IPS DF 4.7 (cell line): ENCODE results near the gene SLC6A3.
"Not testable (repeated sequence)": the region's sequence is repeated elsewhere in the genome, so short reads cannot be mapped to it uniquely, and the experiment has no call there.

Experiments
- DNase-seq: peaks from one replicate; pipeline ENCODE4 v3.0.0-alpha.2; 2013; ENCODE audit warnings: low spot score; ENCODE audit errors: extremely low read depth

Gene SLC6A3

DNA sequence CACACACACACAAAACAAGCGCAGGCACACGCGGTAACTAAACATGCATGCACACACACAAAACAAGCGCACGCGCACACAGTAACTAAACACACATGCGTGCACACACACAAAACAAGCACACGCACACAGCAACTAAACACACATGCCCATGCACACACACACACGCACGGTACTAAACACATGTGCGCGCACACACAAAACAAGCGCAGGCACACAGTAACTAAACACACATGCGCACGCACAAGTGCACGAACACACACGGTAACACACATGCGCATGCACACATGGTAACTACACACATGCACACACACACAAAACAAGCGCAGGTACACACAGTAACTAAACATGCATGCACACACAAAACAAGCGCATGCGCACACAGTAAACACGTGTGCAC is 19.9 kb upstream of the SLC6A3 start:
- DNase-seq: no peak

DNA sequence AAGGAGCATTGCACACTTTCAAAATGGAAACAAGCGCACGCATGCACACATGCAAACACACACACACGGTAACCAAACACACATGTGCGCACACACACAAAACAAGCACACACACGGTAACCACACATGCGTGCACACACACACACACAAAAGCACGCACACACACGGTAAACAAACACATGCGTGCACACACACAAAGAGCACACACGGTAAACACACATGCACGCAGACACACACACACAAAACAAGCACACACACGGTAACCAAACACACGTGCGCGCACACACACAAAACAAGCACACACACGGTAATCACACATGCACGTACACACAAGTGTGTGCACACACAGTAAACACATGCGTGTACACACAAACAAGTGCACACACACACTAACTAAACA is 19.3 kb upstream of the SLC6A3 start:
- no peak for DNase-seq

- no peak for DNase-seq
Measured at GRCh38 chr5:1464096-1464446, 18.8 kb upstream of the SLC6A3 start.

DNA sequence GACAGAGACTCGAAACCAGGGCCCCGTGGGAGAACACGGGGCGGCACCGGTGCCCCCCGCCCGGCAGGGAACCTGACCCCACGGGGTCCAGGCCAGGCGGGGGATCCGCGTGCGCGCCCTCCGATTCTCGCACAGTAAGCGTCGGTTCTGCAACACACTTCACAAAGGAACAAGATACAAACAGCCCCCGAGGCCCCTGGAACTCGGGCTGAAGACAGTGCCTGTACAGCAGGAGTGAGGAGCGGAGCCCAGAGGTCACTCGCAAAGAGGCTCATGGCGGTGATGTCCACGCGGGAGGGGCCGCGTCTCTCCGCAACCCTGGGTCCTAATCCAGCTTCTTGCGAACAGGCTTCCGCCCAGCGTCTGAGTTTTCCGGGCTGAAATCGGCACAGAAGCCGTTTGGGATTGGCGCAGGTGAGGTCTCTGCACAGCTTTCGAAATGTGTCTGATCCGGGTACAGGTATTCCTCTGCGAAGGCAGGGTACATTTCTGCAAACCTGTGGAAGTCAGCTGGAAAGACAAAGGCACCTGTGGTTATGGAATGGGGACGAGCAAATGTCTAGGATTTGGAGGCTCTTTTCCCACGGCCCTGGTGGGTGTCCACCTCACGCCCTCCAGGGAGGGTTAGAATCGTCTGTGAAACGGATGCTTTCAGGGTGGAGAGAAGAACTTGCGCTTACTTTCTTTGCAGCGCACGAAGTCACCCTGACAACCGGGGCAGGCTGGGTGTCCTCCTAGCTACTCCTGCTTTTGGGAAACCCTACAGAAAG is 18.3 kb upstream of the SLC6A3 start:
- DNase-seq: no peak

DNA sequence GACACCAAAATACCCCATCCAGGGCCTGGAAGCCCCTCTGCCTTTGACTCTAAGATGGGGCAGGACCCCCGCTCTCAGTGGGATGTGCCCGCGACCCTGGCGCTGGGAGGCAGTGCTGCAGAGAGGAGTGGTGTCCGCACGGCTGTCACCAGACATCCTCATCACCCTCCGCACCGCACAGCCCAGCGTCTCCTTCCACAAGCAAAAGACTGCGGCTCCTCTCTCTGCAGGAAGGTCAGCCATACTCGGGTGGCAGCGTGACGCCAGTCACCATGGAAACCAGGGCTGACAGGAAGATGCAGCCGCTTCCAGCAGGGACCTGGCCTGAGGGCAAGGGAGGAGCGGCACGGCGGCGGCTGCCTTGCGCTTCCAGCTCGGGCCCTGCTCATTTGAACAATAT is 17.1 kb upstream of the SLC6A3 start:
- DNase-seq: no peak

- no peak for DNase-seq
Measured at GRCh38 chr5:1461396-1461795, 16.2 kb upstream of the SLC6A3 start.

DNA sequence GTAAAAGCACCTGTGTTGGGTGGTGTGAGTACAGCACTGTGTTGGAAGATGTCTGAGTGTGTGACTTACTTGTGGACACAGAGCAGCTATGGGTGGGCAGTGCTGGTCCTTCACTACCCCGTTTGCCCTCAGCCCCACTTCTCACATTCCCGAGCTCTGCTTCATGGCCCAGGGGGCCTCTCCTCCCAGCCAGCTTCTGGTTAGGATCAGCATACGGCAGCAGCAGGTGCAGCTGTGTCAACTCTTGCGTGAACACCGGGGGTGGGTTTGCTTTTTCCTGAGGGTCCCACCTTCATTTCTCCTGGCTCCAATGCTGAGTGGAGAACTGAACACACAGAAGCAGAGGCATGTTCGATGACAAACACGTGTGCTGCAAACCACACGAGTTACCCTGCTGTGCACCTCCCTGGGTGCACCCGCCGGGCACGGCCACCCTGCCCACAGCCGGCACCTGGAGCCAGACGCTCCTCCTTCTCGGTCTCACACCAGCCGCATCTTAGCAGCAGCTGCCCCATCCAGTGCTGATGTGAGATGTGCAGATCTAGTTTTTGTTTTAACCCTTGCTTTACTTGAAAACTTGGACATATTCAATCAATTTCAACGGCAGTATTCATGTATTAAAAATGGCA is 14.9 kb upstream of the SLC6A3 start:
- no peak for DNase-seq

DNA sequence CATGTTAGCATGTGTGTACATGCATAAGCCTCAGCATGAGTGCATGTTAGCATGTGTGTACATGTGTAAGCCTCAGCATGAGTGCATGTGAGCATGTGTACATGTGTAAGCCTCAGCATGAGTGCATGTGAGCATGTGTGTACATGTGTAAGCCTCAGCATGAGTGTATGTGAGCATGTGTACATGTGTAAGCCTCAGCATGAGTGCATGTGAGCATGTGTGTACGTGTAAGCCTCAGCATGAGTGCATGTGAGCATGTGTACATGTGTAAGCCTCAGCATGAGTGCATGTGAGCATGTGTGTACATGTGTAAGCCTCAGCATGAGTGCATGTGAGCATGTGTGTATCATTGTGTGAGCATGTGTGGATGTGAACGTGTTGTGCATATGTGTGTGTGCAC is 14.2 kb upstream of the SLC6A3 start:
- DNase-seq: not testable (repeated sequence)

GRCh38 chr5:1456110-1456881 is 11.1 kb upstream of the SLC6A3 start:
- DNase-seq: not testable (repeated sequence)

- DNase-seq: no peak
Measured at GRCh38 chr5:1453613-1454012, 8.4 kb upstream of the SLC6A3 start.

- DNase-seq: no peak
Measured at GRCh38 chr5:1449081-1449630, 3.9 kb upstream of the SLC6A3 start.

- no peak for DNase-seq
Measured at GRCh38 chr5:1448511-1449011, 3.3 kb upstream of the SLC6A3 start.

- no peak for DNase-seq
Measured at GRCh38 chr5:1447671-1448361, 2.6 kb upstream of the SLC6A3 start.

DNA sequence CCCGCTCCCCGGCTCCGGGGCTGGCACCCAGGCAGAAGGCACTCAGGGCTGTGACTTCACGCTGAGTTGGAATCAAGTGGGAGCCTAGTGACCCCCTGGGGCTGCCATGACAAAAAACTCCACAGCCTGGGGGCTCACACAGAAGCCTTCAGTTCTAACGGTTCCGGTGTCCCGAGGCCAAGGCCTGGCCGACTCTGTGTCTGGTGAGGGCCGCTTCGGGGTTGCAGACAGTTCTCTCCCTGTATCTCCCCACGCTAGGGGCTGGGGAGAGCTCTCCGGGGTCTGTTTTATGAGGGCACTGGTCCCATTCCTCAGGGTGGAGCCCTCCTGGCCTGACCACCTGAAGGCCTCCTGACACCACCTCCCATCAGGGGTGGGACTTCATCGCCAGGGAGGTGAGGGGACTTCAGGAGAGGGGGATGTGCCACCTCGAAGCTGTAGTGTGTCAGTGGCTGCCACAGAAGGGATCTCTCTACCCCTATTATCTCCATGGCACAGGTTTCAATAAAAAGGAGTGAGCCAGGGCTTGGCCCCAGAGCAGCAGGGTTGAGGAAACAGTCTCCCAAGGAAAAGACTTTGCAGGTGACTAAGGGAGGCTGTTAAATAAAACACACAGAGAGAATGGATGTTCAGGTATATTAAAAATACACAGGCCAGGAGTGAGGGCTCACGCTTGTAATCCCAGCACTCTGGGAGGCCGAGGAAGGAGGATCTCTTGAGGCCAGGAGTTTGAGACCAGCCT is 1.5 kb upstream of the SLC6A3 start:
- no peak for DNase-seq

DNA sequence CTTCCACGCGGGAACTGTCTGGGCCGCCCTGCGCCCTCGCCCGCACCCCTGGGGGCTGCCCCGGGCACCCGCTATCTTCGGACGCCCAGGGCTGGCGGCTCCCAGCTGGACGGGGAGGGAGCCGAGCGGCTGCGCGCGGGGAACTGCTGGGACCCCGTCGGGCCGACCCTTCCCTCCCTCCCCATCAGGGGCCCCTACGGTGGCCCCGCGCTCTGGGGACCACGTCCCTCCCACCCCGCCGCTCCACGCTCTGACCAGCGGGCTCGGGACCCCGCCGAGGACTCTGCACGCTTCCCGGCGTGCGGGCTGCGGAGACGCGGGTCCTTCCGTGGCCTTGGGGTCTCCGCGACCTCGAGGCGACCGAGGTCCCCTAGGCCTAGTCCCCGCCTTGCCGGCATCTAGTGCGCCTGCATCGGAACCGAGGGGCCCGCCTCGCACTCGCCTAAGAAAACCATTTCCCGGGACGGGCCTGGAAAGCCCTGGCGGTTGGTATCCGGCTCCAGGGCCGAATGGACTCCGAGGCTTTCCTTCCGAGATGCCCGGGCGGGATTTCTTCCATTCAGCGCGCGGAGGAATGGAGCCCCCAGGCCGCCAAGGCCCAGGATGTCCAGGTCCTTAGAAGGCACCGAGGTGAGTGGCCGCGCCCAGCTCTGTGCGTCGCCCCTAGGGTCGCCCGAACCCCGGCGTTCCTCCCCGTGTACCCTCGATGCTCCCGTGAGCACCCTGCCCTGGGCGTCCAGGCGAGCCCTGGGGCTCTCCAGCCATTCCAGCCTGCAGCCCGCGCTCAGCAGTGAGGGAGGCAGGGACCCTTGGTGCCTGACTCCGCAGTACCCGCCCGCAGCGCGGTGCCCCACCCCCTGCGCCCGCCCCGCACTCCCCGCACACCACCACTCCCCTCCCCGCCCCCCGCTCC is 705 bp upstream of the SLC6A3 start:
- DNase-seq: no peak

DNA sequence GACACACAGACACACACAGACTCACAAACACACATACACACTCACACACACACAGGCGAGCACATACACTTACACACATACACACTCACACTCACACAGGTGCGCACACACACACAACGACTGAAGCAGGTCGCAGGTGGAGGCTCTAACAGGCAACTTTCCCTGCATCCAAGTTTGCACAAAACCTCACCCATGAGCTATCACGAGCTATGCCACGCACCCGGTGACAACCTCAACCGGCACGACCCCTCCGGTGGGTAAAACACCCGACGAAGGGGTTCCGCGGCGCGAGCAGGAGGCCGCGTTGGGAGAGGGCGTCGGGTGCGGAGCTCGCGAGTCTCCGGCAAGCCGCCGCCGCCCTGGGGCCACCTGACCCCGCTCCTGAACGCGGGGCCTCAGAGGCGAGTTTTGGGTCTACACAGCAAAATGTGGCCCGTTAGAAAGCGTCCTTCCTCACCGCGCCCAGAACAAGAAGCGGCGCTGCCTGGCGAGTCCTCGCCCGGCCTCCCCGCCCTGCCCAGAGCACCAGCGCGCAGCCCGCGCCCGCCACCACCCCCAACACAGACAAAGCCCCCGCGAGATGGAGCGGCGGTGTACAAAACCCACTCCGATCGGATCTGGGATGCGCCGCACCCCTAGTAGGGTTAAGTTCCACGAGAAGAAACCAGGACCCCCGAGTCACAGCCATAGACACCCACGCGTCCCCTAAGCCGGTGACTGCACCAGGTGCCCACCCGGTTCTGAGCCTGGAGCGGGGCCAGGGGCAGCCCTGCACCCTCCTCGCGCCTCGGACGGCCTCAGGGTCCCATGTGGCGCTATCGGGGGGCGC is 665 bp downstream of the SLC6A3 start:
- DNase-seq: no peak

DNA sequence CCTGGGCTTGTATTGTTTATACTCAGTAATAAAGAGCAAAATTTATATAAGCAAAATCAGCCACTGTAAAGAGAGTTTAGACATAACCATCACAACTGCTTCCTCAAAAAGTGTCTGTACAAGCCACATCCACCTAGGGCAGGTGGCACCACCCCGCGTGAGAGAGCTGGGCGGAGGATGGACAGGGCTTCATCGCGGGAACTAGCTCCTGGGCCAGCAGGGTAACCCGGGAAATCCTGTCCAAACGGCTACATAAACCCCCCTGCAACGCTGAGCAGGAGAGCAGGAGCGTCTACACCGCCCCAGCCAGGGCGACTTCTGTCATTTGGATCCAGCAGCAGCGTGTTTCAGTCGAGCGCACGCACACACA is 1.3 kb downstream of the SLC6A3 start:
- no peak for DNase-seq

- DNase-seq: no peak
Measured at GRCh38 chr5:1443171-1443570, 2.1 kb downstream of the SLC6A3 start.
